ENCODE data around the gene VPS45.

Gene VPS45

GRCh38 chr1:150183061-150183460 is 115.5 kb downstream of the VPS45 start:
- TF ChIP-seq CTCF (conservative IDR thresholded peaks at IDR 0.05; ENCODE audit: control insufficient read depth, insufficient read depth, low read depth, low read length), result no peak
- no peak overlapping the region for H3K4me3 ChIP-seq (ENCODE audit: control insufficient read depth, low read depth, low read length)
- DNase-seq (ENCODE audit: low read depth), result no peak

GRCh38 chr1:150185481-150185880 is 117.9 kb downstream of the VPS45 start:
- no peak overlapping the region for H3K4me3 ChIP-seq (ENCODE audit: control insufficient read depth, low read depth, low read length)
- TF ChIP-seq CTCF (conservative IDR thresholded peaks at IDR 0.05; ENCODE audit: control insufficient read depth, insufficient read depth, low read depth, low read length), result no peak
- DNase-seq (ENCODE audit: low read depth), result no peak

GRCh38 chr1:150186438-150186788 is 118.8 kb downstream of the VPS45 start:
- H3K4me3 ChIP-seq (ENCODE audit: control insufficient read depth, low read depth, low read length), result peak overlapping the region; percentile 19
- DNase-seq (ENCODE audit: low read depth), result peak; percentile 28

- peak overlapping the region; percentile 37 for H3K4me3 ChIP-seq (ENCODE audit: control insufficient read depth, low read depth, low read length)
- peak; percentile 42 for TF ChIP-seq CTCF (conservative IDR thresholded peaks at IDR 0.05; ENCODE audit: control insufficient read depth, insufficient read depth, low read depth, low read length)
- peak; percentile 86 for DNase-seq (ENCODE audit: low read depth)
These were observed 119.4 kb downstream of the VPS45 start for GRCh38 chr1:150186789-150187559.

- TF ChIP-seq CTCF (conservative IDR thresholded peaks at IDR 0.05; ENCODE audit: control insufficient read depth, insufficient read depth, low read depth, low read length), result no peak
- no peak for DNase-seq (ENCODE audit: low read depth)
- H3K4me3 ChIP-seq (ENCODE audit: control insufficient read depth, low read depth, low read length), result no peak overlapping the region
These were observed 120.0 kb downstream of the VPS45 start for GRCh38 chr1:150187560-150187931.

- no peak for TF ChIP-seq CTCF (conservative IDR thresholded peaks at IDR 0.05; ENCODE audit: control insufficient read depth, insufficient read depth, low read depth, low read length)
- DNase-seq (ENCODE audit: low read depth), result peak; percentile 15
- H3K4me3 ChIP-seq (ENCODE audit: control insufficient read depth, low read depth, low read length), result no peak overlapping the region
These were observed 124.4 kb downstream of the VPS45 start for GRCh38 chr1:150192012-150192411.

GRCh38 chr1:150194381-150195031 is 126.9 kb downstream of the VPS45 start:
- H3K4me3 ChIP-seq (ENCODE audit: control insufficient read depth, low read depth, low read length), result no peak overlapping the region
- no peak for TF ChIP-seq CTCF (conservative IDR thresholded peaks at IDR 0.05; ENCODE audit: control insufficient read depth, insufficient read depth, low read depth, low read length)
- DNase-seq (ENCODE audit: low read depth), result no peak
